HG03064 (cell line): ENCODE results near the gene SRGAP3.

ENCODE experiments used
- ATAC-seq: cut with Tn5 transposase; IDR thresholded peaks from one replicate; pipeline ENCODE4 v1.9.1; 2021; ENCODE audit warnings: low read depth; ENCODE audit not compliant: unreplicated experiment

SRGAP3 gene

DNA sequence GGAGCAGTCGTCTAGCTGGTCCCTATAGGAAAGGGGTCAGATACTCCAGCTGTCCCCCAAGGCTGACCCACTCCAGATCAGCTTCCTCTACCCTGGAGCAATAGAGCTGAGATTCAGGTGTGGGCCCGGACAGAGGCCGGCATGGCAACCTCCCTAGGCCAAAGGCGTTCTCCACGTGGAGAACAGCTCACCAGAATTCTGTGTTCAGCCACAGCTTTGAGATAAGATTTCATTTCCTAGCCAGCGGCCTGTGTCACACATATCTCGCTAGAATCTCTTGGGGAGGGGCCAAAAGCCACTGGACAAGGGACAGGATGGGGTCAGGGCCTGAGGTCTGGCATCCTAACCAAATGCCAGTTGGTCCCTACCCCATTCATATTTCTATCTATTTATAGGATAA, 20.1 kb downstream of the SRGAP3 start:
- no peak for ATAC-seq

GRCh38 chr3:9226326-9226725, 23.1 kb downstream of the SRGAP3 start:
- no peak for ATAC-seq

DNA sequence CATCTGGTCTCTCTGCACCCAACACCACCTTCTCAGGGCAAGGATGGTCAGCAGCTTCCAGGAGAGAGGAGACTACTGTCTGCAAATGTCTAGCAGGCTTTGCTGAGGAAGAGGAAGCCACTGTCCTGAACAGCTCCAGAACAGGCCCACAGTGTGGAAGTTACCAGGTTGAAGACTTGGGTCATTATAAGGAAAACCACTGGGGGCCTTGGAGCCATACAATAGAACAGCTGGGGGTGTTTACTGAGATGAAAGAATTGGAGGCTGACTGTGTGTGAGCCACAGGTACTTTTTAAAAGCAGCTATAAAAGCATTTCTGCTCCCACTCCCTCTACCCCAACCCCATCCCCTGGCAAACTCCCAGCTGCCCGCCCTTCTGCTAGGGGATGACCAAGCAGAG, 24.2 kb downstream of the SRGAP3 start:
- no peak for ATAC-seq

DNA sequence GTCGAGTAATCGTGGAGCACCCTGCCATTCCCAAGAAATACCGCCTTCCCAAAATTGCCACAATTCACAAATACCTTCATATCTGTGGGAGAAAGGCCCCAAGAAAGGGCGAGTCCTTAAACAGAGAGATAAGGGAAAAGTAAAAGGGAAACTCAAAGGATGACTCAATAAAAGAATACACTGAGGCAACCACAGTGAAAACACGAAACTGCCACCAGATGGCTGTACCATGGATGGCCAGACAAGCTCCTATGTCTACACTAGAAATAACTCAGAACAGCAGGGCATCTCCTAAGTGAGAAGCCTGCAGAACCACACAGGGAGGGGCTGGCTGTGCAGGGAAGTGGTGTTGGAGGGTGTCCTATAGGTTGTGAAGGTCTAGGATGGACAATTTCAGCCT, 25.0 kb downstream of the SRGAP3 start:
- peak; percentile 91 for ATAC-seq

- ATAC-seq: no peak
Measured at GRCh38 chr3:9223672-9224071, 25.8 kb downstream of the SRGAP3 start.

DNA sequence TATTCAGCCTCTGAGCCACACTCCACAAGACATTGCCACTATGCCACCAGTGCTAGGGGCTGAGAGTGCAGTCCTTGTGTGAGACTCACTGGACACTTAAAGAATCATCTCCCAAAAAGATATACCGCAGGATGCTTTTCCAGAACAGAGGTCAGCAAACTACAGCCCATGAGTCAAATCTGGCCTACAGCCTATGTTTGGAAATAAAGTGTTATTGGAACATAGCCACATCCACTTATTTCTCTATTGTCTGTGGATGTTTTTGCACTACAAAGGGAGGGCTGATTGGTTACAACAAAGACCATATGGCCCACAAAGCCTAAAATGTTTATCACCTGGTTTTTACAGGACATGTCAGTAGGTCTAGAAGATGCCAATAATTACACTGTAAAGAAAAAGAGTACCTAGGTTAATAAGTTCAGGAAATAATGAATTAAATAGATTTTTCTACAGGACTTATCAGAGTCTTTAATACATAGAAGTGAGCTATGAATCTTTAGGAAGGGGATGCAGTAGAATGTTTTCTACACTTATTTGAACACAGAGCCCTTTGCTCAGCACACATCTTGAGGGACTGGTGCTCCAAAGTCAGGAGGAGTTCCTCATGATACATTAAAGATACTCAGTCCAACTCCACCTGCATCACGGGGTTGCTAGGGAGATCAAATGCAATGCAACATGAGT, 26.3 kb downstream of the SRGAP3 start:
- no peak for ATAC-seq

- no peak for ATAC-seq
Measured at GRCh38 chr3:9222049-9222448, 27.4 kb downstream of the SRGAP3 start.

- no peak for ATAC-seq
Measured at GRCh38 chr3:9218514-9218846, 31.0 kb downstream of the SRGAP3 start.

- ATAC-seq: no peak
Measured at GRCh38 chr3:9217784-9218513, 31.5 kb downstream of the SRGAP3 start.

DNA sequence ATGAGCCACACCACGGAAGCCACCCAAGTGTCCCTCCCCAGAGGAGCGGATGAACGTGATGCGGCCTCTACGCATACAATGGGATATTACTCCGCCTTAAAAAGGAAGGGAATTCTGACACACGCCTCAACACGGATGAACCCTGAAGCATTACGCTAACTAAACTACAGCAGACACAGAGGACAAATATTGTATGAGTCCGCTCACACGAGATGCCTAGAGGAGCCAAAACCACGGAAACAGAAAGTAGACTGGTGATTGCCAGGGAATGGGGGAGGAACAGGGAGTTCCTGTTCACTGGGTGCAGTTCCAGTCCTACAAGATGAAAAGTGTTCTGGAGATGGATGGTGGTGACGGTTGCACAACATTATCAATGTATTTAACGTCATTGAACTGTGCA, 32.7 kb downstream of the SRGAP3 start:
- ATAC-seq: no peak

DNA sequence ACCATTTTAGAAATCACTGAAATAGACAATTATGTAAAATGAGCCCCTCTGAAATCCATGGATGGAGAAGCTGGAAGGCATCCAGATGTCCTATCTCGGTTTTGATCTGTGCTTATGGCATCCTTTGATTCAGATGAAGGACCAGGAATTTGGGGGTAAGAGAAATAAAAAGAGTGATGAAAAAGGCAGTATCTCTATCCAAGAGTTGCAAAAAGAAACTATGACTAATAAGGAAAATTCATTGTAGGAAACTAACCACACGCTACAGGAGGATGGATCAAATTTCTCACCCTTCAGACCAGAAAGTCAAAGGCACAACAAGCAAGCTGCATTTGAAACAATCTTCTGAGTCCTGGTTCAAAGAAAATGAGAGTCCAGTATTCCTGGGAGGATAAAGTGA, 34.8 kb downstream of the SRGAP3 start:
- no peak for ATAC-seq

- ATAC-seq: no peak
Measured at GRCh38 chr3:9214185-9214584, 35.3 kb downstream of the SRGAP3 start.

DNA sequence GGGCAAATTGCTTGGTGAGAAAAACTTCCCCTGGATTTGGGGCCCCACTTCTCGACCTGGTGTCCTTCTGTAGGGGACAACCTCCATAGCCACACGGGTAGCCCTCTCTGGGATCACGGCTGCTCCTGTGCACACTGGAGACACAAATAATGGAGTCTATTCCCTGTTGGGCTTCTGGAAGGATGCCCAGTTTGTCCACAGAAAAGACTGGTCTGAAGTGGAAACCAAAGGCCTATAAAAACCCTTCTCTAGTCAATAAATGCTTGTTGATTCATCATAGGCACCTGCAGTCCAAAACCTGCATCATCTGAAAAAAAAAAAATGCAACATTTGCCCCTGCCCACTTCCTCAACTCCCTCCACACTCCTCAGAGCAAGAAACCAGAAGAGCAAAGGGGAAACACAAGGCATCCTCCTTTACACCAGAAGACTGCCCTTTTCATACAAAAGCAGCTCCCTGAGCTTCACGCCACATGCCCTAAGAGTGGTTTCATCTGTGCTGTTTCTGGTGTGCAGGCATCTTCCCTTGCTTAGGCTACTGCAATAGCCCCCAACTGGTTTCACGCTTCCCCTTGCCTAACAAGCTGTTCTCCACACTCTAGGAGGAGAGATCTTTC, 36.3 kb downstream of the SRGAP3 start:
- ATAC-seq: no peak

GRCh38 chr3:9211155-9211950, 38.1 kb downstream of the SRGAP3 start:
- no peak for ATAC-seq

GRCh38 chr3:9209777-9210176, 39.7 kb downstream of the SRGAP3 start:
- ATAC-seq: no peak

- no peak for ATAC-seq
Measured at GRCh38 chr3:9208605-9209152, 40.8 kb downstream of the SRGAP3 start.

DNA sequence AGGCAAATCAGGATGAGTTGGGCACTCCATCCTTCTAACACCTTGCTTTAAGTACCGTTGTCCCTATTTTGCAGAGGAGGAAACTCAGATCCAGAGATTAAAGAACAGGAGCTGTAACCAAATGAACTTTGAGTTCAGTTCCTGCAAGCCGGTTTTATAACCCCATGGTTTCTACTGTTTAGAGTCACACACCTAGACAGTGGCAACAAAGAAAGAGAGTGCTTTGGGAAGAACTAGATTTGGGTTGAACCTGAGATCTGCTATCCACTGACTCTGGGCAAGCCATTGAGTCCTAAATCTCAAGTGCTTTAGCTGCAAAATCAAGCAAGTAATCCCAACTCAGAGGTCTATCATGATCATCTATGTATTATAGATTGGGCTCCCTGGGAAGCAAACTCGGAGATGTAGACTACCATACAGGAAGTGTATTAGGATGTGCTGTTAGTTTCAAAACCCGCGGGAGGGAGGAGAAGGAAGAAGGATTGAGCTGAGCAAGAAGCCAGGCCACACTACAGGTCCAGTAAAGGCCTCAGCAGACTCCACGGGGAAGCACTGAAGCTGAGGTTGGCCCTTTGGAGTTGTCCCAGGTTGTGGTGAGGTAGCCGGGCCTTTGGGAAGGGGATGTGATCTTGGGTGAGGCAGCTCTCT, 42.2 kb downstream of the SRGAP3 start:
- no peak for ATAC-seq

- no peak for ATAC-seq
Measured at GRCh38 chr3:9206287-9206686, 43.2 kb downstream of the SRGAP3 start.

DNA sequence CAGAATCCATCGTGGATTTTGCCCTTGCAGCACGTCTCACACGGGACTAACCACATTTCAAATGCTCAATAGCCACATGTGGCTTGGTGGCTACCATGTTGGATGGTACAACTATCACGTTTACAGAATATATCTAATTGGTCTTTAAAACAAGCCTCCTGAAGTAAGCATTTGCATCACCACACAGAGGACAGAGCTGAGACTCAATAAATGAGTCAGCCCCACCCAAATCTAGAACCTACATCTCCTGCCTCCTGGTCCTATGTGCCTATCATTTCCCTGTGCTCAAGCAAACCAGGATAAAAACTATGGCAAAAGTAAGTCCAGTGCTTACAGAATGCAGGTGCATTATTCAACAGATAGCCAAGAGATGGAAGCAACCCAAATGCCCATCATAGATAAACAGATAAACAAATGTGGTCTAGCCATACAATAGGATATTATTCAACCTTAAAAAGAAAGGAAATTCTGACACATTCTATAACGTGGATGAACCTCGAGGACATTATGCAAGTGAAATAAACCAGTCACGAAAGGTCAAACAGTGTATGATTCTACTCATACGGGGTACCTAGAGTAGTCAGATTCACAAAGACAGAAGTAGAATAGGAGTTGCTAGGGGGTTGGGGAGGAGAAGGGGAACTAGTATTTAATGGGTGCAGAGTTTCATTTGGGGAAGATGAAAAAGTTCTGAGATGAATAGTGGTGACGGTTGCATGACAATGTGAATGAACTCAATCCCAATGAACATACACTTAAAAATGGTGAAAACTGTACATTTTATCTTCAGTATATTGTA, 43.9 kb downstream of the SRGAP3 start:
- ATAC-seq: no peak
